H1 (cell line): ENCODE results near the gene PLEKHG5. TPM values are rescaled to one million over a fixed set of nuclear protein-coding genes. Genes with fewer than 3 reads are reported as not detected.
"Not testable (repeated sequence)": the region's sequence is repeated elsewhere in the genome, so short reads cannot be mapped to it uniquely, and the experiment has no call there.

ENCODE experiments used
- CTCF ChIA-PET: fragments of 300-600 bp; sonication (Branson Sonifier 250); formaldehyde crosslinking; loops from one replicate; lab custom pipeline; 2021; ENCODE audit not compliant: partially characterized antibody; lab: Charles Lee
- POLR2A ChIA-PET: fragments of 300-600 bp; sonication (Branson Sonifier 250); formaldehyde crosslinking; loops from one replicate; lab custom pipeline; 2021; ENCODE audit warnings: inconsistent platforms; ENCODE audit not compliant: partially characterized antibody; lab: Charles Lee
- DNase-seq, 2 experiments: peaks; one replicate each; pipeline versions ENCODE4 v3.0.0 to v3.0.0-alpha.2; 2010 to 2022; ENCODE audit warnings: low spot score in 2 of 2, low read depth in 1 of 2, mixed read lengths in 1 of 2
- FAIRE-seq: peaks from 2 replicates; lab custom pipeline; 2011; peaks lifted over from hg19 to GRCh38; lab: Jason Lieb, UNC
- H2AFZ ChIP-seq: 2 replicates; pipeline ENCODE4 v1.8.1; 2012; ENCODE audit warnings: low read length, inconsistent platforms
- H2AK5ac ChIP-seq: 2 replicates; pipeline ENCODE4 v1.6.1; 2013; ENCODE audit warnings: low read depth, low read length
- H2BK120ac ChIP-seq: replicated peaks from 2 replicates; pipeline ENCODE3; 2013; ENCODE audit warnings: low read depth, low read length, inconsistent platforms
- H2BK12ac ChIP-seq: 2 replicates; pipeline ENCODE4 v1.6.1; 2013; ENCODE audit warnings: low read depth, low read length
- H2BK15ac ChIP-seq: 2 replicates; pipeline ENCODE4 v1.6.1; 2013; ENCODE audit warnings: low read length
- H2BK20ac ChIP-seq: 2 replicates; pipeline ENCODE4 v1.6.1; 2013; ENCODE audit warnings: low read length
- H2BK5ac ChIP-seq: 2 replicates; pipeline ENCODE4 v1.6.1; 2013; ENCODE audit warnings: low read depth, low read length
- H3K14ac ChIP-seq: 2 replicates; pipeline ENCODE4 v1.6.1; 2013; ENCODE audit warnings: inconsistent platforms; ENCODE audit not compliant: insufficient read length
- H3K18ac ChIP-seq: 2 replicates; pipeline ENCODE4 v1.6.1; 2013; ENCODE audit warnings: low read length; ENCODE audit errors: extremely low read depth
- H3K23ac ChIP-seq: 2 replicates; pipeline ENCODE4 v1.6.1; 2013; ENCODE audit warnings: inconsistent platforms; ENCODE audit not compliant: insufficient read length
- H3K23me2 ChIP-seq: 2 replicates; pipeline ENCODE4 v1.6.1; 2013; ENCODE audit warnings: low read depth, low read length
- H3K27ac ChIP-seq: 2 replicates; pipeline ENCODE4 v1.6.1; 2011; ENCODE audit warnings: low read depth, low read length, inconsistent platforms
- H3K27me3 ChIP-seq, 4 experiments: replicated peaks in 1 of 4; 1 replicate in 1 of 4; 2 replicates in 3 of 4; pipeline versions ENCODE4 v1.6.1 to v1.8.1; 2011 to 2013; ENCODE audit warnings: low read length in 3 of 4, mild to moderate bottlenecking in 3 of 4, inconsistent platforms in 2 of 4, mixed read lengths in 2 of 4, moderate library complexity in 1 of 4; ENCODE audit not compliant: control insufficient read depth in 3 of 4, insufficient read depth in 3 of 4; ENCODE audit errors: extremely low read depth in 1 of 4
- H3K36me3 ChIP-seq, 4 experiments: 2 replicates each; pipeline versions ENCODE4 v1.6.1 to v1.8.1; 2011 to 2013; ENCODE audit warnings: mild to moderate bottlenecking in 4 of 4, low read length in 3 of 4, moderate library complexity in 2 of 4, control low read depth in 1 of 4, inconsistent platforms in 1 of 4; ENCODE audit not compliant: insufficient read depth in 4 of 4, control insufficient read depth in 2 of 4
- H3K4ac ChIP-seq: replicated peaks from 2 replicates; pipeline ENCODE3; 2013; ENCODE audit warnings: low read length, low read depth, mixed read lengths, inconsistent platforms; ENCODE audit not compliant: insufficient read length
- H3K4me1 ChIP-seq, 4 experiments: replicated peaks in 1 of 4; 1 replicate in 1 of 4; 2 replicates in 3 of 4; pipeline versions ENCODE4 v1.6.1 to v1.8.1; 2011 to 2013; ENCODE audit warnings: low read length in 3 of 4, inconsistent platforms in 2 of 4, mixed read lengths in 1 of 4; ENCODE audit not compliant: insufficient read depth in 4 of 4, control insufficient read depth in 3 of 4
- H3K4me2 ChIP-seq, 2 experiments: 2 replicates each; pipeline versions ENCODE4 v1.6.1 to v1.8.1; 2011 to 2013; ENCODE audit warnings: low read depth in 2 of 2, low read length in 2 of 2, control low read depth in 1 of 2, inconsistent platforms in 1 of 2, mild to moderate bottlenecking in 1 of 2; ENCODE audit not compliant: insufficient read depth in 1 of 2
- H3K4me3 ChIP-seq, 4 experiments: fragments of 200-600, 300-600 bp in 1 of 4; sonication (generic), shearing (Covaris generic), sonication (Bioruptor Twin) in 1 of 4; 2 replicates each; pipeline versions ENCODE4 v1.5.1 to v1.8.1; 2011 to 2016; ENCODE audit warnings: low read length in 4 of 4, low read depth in 3 of 4, control low read depth in 2 of 4, inconsistent platforms in 2 of 4, mild to moderate bottlenecking in 2 of 4, mixed read lengths in 1 of 4, moderate library complexity in 1 of 4; ENCODE audit not compliant: insufficient read depth in 2 of 4; ENCODE audit errors: extremely low read depth in 1 of 4
- H3K56ac ChIP-seq: replicated peaks from 2 replicates; pipeline ENCODE3; 2013; ENCODE audit warnings: low read depth, mild to moderate bottlenecking, mixed read lengths, low read length, inconsistent platforms; ENCODE audit not compliant: insufficient read length
- H3K79me1 ChIP-seq: 2 replicates; pipeline ENCODE4 v1.6.1; 2013; ENCODE audit warnings: low read depth, low read length, control low read depth
- H3K79me2 ChIP-seq, 2 experiments: 2 replicates each; pipeline versions ENCODE4 v1.6.1 to v1.8.1; 2012 to 2013; ENCODE audit warnings: low read length in 2 of 2, mild to moderate bottlenecking in 2 of 2, inconsistent platforms in 1 of 2; ENCODE audit not compliant: insufficient read depth in 2 of 2, control insufficient read depth in 1 of 2
- H3K9ac ChIP-seq, 4 experiments: replicated peaks in 1 of 4; 1 replicate in 1 of 4; 2 replicates in 3 of 4; pipeline versions ENCODE4 v1.6.1 to v1.8.1; 2011 to 2013; ENCODE audit warnings: low read depth in 3 of 4, low read length in 3 of 4, control low read depth in 2 of 4, mild to moderate bottlenecking in 2 of 4, moderate library complexity in 2 of 4, inconsistent platforms in 1 of 4; ENCODE audit errors: extremely low read depth in 1 of 4
- H3K9me3 ChIP-seq, 2 experiments: 2 replicates each; pipeline versions ENCODE4 v1.6.1 to v1.8.1; 2012 to 2013; ENCODE audit warnings: mild to moderate bottlenecking in 2 of 2, moderate library complexity in 2 of 2, control low read depth in 1 of 2, inconsistent platforms in 1 of 2, low read depth in 1 of 2, low read length in 1 of 2, mixed read lengths in 1 of 2; ENCODE audit not compliant: insufficient read depth in 2 of 2
- H4K20me1 ChIP-seq, 2 experiments: replicated peaks in 1 of 2; 2 replicates each; pipeline versions ENCODE3 to v1.8.1; 2011 to 2013; ENCODE audit warnings: inconsistent platforms in 2 of 2, low read length in 2 of 2, mild to moderate bottlenecking in 1 of 2; ENCODE audit not compliant: insufficient read depth in 2 of 2, control insufficient read depth in 1 of 2
- H4K5ac ChIP-seq: 2 replicates; pipeline ENCODE4 v1.6.1; 2013; ENCODE audit warnings: low read length, low read depth, mixed read lengths, inconsistent platforms; ENCODE audit not compliant: insufficient read length
- H4K8ac ChIP-seq: 2 replicates; pipeline ENCODE4 v1.8.0; 2013; ENCODE audit warnings: mild to moderate bottlenecking, moderate library complexity, low read length, inconsistent platforms; ENCODE audit not compliant: insufficient read depth; ENCODE audit errors: extremely low read depth
- H4K91ac ChIP-seq: replicated peaks from 2 replicates; pipeline ENCODE3; 2013; ENCODE audit warnings: low read length, mixed read lengths, inconsistent platforms; ENCODE audit not compliant: insufficient read length
- CTBP2 ChIP-seq: IDR thresholded peaks from 2 replicates; pipeline ENCODE4 v1.7.0; 2011; ENCODE audit warnings: borderline replicate concordance, mild to moderate bottlenecking, moderate library complexity, mixed read lengths, low read length; ENCODE audit not compliant: insufficient read depth, insufficient read length
- KDM5A ChIP-seq: fragments of 200-600 bp; IDR thresholded peaks from 2 replicates; pipeline ENCODE4 v1.7.1; 2012; ENCODE audit warnings: mild to moderate bottlenecking, low read length, inconsistent platforms, mixed read lengths
- MAFK ChIP-seq: IDR thresholded peaks from 2 replicates; pipeline ENCODE4 v1.6.1; 2012; ENCODE audit warnings: low read depth, mild to moderate bottlenecking, improper control_type of control experiment, low read length
- PHF8 ChIP-seq: fragments of 200-600 bp; sonication (generic); conservative IDR thresholded peaks from 2 replicates; pipeline ENCODE4 v1.7.1; 2012; ENCODE audit warnings: low read depth, mild to moderate bottlenecking, inconsistent platforms, low read length, moderate library complexity
- WGBS, 2 experiments: shearing (Covaris generic) in 1 of 2; methylation state at CpG; one replicate each; pipeline versions ENCODE4 v1.1.6 to v1.1.7; 2013 to 2015; ENCODE audit warnings: low lambda C conversion rate in 2 of 2, mixed read lengths in 2 of 2, inconsistent platforms in 1 of 2, low coverage in 1 of 2, missing lambda C conversion rate in 1 of 2; ENCODE audit not compliant: insufficient replicate concordance in 2 of 2, insufficient coverage in 1 of 2, insufficient read length in 1 of 2; ENCODE audit errors: extremely low coverage in 1 of 2, missing lambda C conversion rate in 1 of 2; 5-methylcytosine and 5-hydroxymethylcytosine counted together
- polyA plus RNA-seq, 7 experiments: library from polyadenylated mRNA; depleted of rRNA in 3 of 7; stranded (reverse) in 5 of 7; unstranded in 2 of 7; fragments of >200 nt in 5 of 7; fragments of 200-250 nt in 2 of 7; gene quantifications; 1 replicate in 5 of 7; 2 replicates in 1 of 7; 4 replicates in 1 of 7; pipeline versions ENCODE4 v1.2.1 to v1.2.3, GENCODE V29; 2011 to 2013; ENCODE audit warnings: missing spikeins in 2 of 7, mixed read lengths in 2 of 7
- total RNA-seq: library from RNA; stranded (reverse); fragmentation: NEBNext Ultra II Directional; extraction: Animal tissue kit (Norgen Biotek cat#: 25700); gene quantifications from 2 replicates; pipeline ENCODE4 v1.2.1, GENCODE V29; 2021

Gene PLEKHG5
- total and polyA plus RNA-seq, 2 of the 8 experiments (the other 6 are each of a cell fraction or from before 2014, with no cell fraction given), result 10.4 to 13.8 TPM

GRCh38 chr1:6494627-6495026 is 3.2 kb upstream of the PLEKHG5 start (continued):
- TF ChIP-seq CTBP2, result no peak
- no peak for TF ChIP-seq PHF8
- no peak for TF ChIP-seq MAFK
- no peak for TF ChIP-seq KDM5A

GRCh38 chr1:6493834-6494223 is 2.4 kb upstream of the PLEKHG5 start:
- Histone ChIP-seq H3K23me2 (peaks cover 20% of the 10 kb centered on the region; the same call in 1 of the 2 replicates), H3K27me3 (peaks cover 0 to 27% (median 18%) of the 10 kb centered on the region in 4 experiments; a peak in 5 of 7 replicates), H3K4me1 (peaks cover 0 to 41% (median 23%) of the 10 kb centered on the region in 4 experiments; a peak in 6 of 7 replicates)
- H3K9me3 ChIP-seq, H2AK5ac ChIP-seq, H3K79me1 ChIP-seq, H3K4me2 ChIP-seq, H2BK120ac ChIP-seq, H4K5ac ChIP-seq, H3K4me3 ChIP-seq, H3K36me3 ChIP-seq, H3K18ac ChIP-seq, H3K4ac ChIP-seq, H2BK12ac ChIP-seq, H3K27ac ChIP-seq, H4K91ac ChIP-seq, H3K14ac ChIP-seq, H3K79me2 ChIP-seq, H4K8ac ChIP-seq, H4K20me1 ChIP-seq, H3K56ac ChIP-seq, H2BK5ac ChIP-seq, FAIRE-seq, H2BK20ac ChIP-seq, H2BK15ac ChIP-seq, H3K9ac ChIP-seq, DNase-seq, H2AFZ ChIP-seq, H3K23ac ChIP-seq: not testable (repeated sequence)
- POLR2A ChIA-PET, result interaction anchor here (1.9 kb wide), 1 partner anchor 11 kb away, joined by 4 read pairs; no protein-coding TSS in a partner anchor
- WGBS, 2 experiments, result 87% methylated on average over 4 of the region's 4 CpGs; no CpG with 5 or more reads in 1 of the 2 experiments
- CTCF ChIA-PET, result interaction anchor here (0.8 to 12.0 kb wide), 5 partner anchors 10 to 49 kb away, joined by 3 to 168 read pairs (median 48); no protein-coding TSS in a partner anchor
